ENCODE measurements around the gene DHRSX. TPM values are rescaled to one million over a fixed set of nuclear protein-coding genes. Genes with fewer than 3 reads are reported as not detected.
"Not testable (repeated sequence)": the region's sequence is repeated elsewhere in the genome, so short reads cannot be mapped to it uniquely, and the experiment has no call there.

Gene DHRSX, protein sequence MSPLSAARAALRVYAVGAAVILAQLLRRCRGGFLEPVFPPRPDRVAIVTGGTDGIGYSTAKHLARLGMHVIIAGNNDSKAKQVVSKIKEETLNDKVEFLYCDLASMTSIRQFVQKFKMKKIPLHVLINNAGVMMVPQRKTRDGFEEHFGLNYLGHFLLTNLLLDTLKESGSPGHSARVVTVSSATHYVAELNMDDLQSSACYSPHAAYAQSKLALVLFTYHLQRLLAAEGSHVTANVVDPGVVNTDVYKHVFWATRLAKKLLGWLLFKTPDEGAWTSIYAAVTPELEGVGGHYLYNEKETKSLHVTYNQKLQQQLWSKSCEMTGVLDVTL
- total RNA-seq (2014; rRNA removed; shearing (Covaris generic)) = 14.4 and 16.9 TPM in 2 replicates

DNA sequence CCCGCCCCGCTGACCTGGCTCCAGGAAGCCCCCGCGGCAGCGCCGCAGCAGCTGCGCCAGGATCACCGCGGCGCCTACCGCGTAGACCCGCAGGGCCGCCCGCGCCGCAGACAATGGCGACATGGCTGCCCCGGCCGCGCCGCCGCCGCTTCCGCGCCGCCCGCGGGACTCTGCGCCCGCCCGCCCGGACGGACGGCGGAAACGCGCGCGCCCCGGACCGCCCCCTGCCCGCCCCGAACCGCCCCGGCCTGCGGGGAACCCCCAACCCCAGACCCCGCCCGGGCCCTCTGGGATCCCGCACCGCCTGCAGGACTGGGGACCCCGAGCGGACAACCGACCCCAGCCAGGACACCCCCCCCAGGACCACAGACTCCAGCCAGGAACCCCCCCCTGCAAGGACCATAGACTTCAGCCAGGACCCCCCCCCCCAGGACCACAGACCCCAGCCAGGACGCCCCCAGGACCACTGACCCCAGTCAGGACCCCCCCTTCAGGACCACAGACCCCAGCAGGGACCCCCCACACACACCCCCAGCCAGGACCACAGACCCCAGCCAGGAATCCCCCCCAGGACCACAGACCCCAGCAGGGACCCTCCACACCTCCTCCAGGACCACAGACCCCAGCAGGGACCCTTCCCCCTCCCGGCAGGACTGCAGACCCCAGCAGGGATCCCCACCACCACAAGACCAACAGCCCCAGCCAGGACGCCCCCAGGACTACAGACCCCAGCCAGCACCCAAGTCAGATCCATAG, at the start of gene DHRSX, which contains the start of gene ZBED1:
Gene DHRSX (minus strand): TSS at position 174 of the 756 bp plus-strand sequence. CDS start 51 bp downstream, at position 123.
Gene ZBED1 (minus strand): TSS at position 174 of the 756 bp plus-strand sequence. CDS start 10,257 bp downstream, outside the sequence.
- no peak for DNase-seq (ENCODE audit: low read depth)

- DNase-seq (ENCODE audit: low read depth) = no peak
These were observed 49.1 kb upstream of the DHRSX start for GRCh38 chrX:2549876-2550275.

GRCh38 chrX:2548711-2549423, 48.1 kb upstream of the DHRSX start:
- DNase-seq (ENCODE audit: low read depth) = no peak

DNA sequence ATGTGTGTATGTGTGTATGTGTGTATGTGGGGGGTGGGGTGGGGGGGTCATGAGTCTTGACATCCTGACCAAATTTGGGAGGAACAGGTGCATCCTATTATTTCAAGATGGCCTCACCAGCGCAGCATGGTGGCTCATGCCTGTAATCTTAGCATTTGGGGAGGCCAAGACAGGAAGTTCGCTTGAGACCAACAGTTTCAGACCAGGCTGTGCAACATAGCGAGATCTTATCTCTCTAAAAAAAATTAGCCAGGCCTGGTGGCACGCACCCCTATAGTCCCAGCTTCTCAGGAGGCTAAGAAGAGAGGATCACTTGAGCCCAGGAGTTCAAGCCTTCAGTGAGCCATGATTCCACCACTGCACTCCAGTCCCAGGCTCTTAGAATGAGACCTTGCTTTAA, 47.0 kb upstream of the DHRSX start:
- DNase-seq (ENCODE audit: low read depth) = no peak

- no peak for DNase-seq (ENCODE audit: low read depth)
These were observed 45.7 kb upstream of the DHRSX start for GRCh38 chrX:2546496-2546895.

DNA sequence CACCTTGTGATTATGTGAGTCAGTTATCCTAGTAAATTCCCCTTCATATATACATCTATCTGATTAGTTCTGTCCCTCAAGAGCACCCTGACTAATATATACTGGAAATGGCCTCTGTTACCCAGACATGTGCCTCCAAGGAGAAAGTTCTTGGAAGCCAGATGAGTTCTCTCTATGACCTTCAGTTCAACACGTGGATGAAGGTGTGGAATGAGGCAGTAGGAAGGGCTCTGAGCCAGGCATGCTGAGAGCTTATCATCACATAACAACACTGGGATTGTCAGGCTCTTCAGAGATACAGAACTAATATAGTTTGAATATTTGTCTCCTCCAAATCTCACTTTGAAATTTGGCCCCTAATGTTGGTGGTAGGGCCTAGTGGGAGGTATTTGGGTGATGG, 44.4 kb upstream of the DHRSX start:
- DNase-seq (ENCODE audit: low read depth) = no peak

GRCh38 chrX:2542826-2543521, 42.2 kb upstream of the DHRSX start:
- DNase-seq (ENCODE audit: low read depth) = no peak

- DNase-seq (ENCODE audit: low read depth) = no peak
These were observed 40.8 kb upstream of the DHRSX start for GRCh38 chrX:2541603-2542002.

DNA sequence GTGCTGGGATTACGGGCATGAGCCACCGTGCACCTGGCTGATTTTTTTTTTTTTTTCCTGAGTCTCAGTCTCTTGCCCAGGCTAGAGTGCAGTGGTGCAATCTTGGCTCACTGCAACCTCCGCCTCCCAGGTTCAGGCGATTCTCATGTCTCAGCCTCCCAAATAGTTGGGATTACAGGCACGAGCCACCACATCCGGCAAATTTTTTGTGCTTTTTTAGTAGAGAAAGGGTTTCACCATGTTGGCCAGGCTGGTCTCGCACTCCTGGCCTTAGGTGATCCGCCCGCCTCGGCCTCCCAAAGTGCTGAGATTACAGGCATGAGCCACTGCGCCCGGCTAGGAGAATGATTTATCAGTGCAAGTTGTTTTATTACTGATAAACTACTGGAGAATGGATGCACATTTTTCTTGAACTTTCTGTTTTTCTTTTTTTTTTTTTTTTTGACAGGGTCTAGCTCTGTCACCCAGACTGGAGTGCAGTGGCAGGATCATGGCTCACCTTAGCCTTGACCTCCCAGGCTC, 39.7 kb upstream of the DHRSX start:
- no peak for DNase-seq (ENCODE audit: low read depth)

GRCh38 chrX:2539586-2539985, 38.8 kb upstream of the DHRSX start:
- no peak for DNase-seq (ENCODE audit: low read depth)

DNA sequence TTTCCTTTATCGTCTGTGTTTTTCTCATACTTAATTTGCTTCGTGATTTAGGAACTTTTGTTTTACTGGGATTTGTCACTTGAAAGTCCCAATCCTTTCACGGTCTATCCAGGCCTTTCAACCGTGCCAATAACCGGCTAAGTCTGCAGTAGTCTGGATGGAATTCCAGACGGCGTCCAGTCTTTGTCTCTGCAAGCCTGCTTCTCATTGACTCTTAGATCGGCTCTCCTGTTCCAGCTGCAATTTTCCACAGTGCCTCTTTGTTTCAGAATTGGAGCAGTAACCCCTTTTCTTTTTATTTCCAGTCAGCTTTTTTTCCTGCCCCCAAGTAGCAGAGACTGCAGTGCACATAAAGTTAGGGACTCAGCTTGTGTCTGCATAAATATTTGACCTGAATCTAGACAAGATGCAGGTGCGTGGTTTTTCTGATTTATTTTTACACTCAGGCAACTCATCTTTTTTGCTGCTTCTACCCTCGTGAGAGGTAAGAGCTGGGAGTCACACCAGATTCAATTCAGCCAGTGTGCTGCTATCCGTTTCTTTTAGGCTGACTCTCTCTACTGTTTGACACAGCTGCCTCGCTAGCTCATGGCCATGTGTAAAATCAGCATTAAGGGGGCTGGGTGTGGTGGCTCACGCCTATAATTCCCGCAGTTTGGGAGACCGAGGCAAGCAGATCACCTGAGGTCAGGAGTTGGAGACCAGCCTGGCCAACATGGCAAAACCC, 37.4 kb upstream of the DHRSX start:
- no peak for DNase-seq (ENCODE audit: low read depth)

- no peak for DNase-seq (ENCODE audit: low read depth)
These were observed 36.2 kb upstream of the DHRSX start for GRCh38 chrX:2536974-2537373.

- DNase-seq (ENCODE audit: low read depth) = no peak
These were observed 35.4 kb upstream of the DHRSX start for GRCh38 chrX:2536141-2536540.

DNA sequence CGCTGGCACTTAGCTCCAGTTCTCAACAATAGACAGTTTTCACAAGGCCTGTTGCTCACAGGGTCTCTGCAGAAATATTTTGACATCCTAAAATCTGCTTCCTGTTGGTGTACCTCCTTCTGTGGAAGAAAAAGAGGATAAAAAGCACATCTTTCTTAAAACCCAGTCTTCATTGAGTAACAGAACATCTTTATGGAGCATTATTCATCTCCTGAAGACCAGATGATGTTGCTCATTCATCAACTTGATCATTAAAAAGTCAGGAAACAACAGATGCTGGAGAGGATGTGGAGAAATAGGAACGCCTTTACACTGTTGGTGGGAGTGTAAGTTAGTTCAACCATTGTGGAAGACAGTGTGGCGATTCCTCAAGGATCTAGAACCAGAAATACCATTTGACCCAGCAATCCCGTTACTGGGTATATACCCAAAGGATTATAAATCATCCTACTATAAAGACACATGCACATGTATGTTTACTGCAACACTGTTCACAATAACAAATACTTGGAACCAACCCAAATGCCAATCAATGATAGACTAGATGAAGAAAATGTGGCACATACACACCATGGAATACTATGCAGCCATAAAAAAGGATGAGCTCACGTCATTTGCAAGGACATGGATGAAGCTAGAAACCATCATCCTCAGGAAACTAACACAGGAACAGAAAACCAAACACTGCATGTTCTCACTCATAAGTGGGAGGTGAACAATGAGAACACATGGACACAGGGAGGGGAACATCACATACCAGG, 33.7 kb upstream of the DHRSX start:
- not testable (repeated sequence) for DNase-seq (ENCODE audit: low read depth)

- DNase-seq (ENCODE audit: low read depth) = no peak
These were observed 32.6 kb upstream of the DHRSX start for GRCh38 chrX:2533424-2533823.

DNA sequence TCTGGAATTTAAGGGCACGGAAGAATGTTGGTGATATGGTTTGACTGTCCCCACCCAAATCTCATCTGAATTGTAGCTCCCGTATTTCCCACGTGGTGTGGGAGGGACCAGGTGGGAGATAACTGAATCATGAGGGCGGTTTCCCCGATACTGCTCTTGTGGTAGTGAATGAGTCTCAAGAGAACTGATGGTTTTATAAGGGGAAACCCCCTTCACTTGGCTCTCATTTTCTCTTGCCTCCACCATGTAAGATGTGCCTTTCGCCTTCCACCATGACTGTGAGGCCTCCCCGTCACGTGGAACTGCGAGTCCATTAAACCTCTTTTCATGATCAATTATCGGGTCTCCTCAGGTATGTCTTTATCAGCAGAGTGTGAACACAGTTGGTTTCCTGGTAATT, 25.6 kb upstream of the DHRSX start:
- DNase-seq (ENCODE audit: low read depth) = no peak

DNA sequence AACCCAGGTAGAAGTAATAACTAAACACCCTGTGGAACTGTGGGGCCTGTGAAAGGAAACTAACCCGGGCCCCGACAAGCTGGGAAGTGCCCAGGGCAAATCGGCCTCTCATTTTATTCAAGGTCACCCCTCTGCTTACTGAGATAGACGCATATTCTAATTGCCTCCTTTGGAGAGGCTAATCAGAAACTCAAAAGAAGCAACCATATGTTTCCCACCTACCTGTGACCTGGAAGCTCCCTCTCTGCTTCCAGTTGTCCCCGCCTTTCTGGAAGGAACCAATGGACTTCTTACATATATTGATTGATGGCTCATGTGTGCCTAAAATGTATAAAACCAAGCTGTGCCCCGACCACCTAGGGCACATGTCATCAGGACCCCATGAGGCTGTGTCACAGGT, 23.1 kb upstream of the DHRSX start:
- DNase-seq (ENCODE audit: low read depth) = no peak

DNA sequence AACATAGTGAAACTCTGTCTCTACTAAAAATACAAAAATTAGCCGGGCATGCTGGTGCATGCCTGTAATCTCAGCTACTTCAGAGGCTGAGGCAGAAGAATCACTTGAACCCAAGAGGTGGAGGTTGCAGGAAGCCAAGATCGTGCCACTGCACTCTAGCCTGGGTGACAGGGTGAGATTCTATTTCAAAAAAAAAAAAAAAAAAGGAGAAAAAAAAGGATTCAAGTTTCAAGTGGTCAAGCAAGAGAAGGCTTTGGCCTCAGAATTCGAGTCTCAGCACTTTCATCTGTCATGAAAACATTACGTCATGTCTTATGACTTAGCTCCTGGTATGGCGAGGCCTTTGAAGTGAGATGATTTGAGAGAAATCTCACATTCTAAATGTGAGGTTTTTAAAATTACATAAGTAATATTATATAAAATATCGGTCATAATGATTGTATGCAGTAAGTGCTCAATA, 21.2 kb upstream of the DHRSX start:
- DNase-seq (ENCODE audit: low read depth) = no peak

- no peak for DNase-seq (ENCODE audit: low read depth)
These were observed 20.5 kb upstream of the DHRSX start for GRCh38 chrX:2521092-2521926.

Measured in RPMI7951 (cell line).